Liver (tissue), 9 donors: ENCODE measurements around the gene ZNF654. TPM values are rescaled to one million over a fixed set of nuclear protein-coding genes. Genes with fewer than 3 reads are reported as not detected.

Source experiments
- DNase-seq: peaks from one replicate; pipeline ENCODE4 v3.0.0-alpha.2; 2017; ENCODE audit warnings: low spot score
- H3K27ac ChIP-seq, 2 donors: one replicate each; pipeline ENCODE4 v1.7.0; 2013; ENCODE audit warnings: inconsistent platforms in 2 of 2, low read length in 2 of 2, control low read depth in 1 of 2, low read depth in 1 of 2, mild to moderate bottlenecking in 1 of 2
- H3K27me3 ChIP-seq, 4 donors: one replicate each; pipeline versions ENCODE4 v1.6.1 to v1.7.0; 2013; ENCODE audit warnings: low read length in 3 of 4, inconsistent platforms in 1 of 4, mild to moderate bottlenecking in 1 of 4, moderate library complexity in 1 of 4; ENCODE audit not compliant: control insufficient read depth in 4 of 4, insufficient read depth in 4 of 4
- H3K36me3 ChIP-seq, 4 donors: one replicate each; pipeline versions ENCODE4 v1.6.1 to v1.7.0; 2013; ENCODE audit warnings: low read length in 3 of 4, mild to moderate bottlenecking in 3 of 4, low read depth in 1 of 4, moderate library complexity in 1 of 4; ENCODE audit not compliant: control insufficient read depth in 4 of 4, insufficient read depth in 3 of 4
- H3K4me1 ChIP-seq, 4 donors: one replicate each; pipeline versions ENCODE4 v1.6.1 to v1.7.0; 2013; ENCODE audit warnings: low read length in 3 of 4, mild to moderate bottlenecking in 3 of 4, moderate library complexity in 1 of 4; ENCODE audit not compliant: control insufficient read depth in 4 of 4, insufficient read depth in 4 of 4
- H3K4me3 ChIP-seq, 3 donors: one replicate each; pipeline versions ENCODE4 v1.6.1 to v1.7.0; 2013; ENCODE audit warnings: low read length in 3 of 3, control low read depth in 1 of 3, low read depth in 1 of 3, mild to moderate bottlenecking in 1 of 3
- H3K9ac ChIP-seq, 2 donors: one replicate each; pipeline ENCODE4 v1.7.0; 2013; ENCODE audit warnings: low read length in 2 of 2, mild to moderate bottlenecking in 2 of 2, moderate library complexity in 2 of 2, control low read depth in 1 of 2, low read depth in 1 of 2
- H3K9me3 ChIP-seq, 4 donors: one replicate each; pipeline versions ENCODE4 v1.6.1 to v1.7.0; 2013; ENCODE audit warnings: low read length in 3 of 4; ENCODE audit not compliant: control insufficient read depth in 4 of 4
- EGR1 ChIP-seq, 2 donors: IDR thresholded peaks; 2 replicates each; pipeline ENCODE4 v1.6.1; 2016 to 2018; ENCODE audit warnings: antibody characterized with exemption in 2 of 2, low read depth in 2 of 2
- FOXA1 ChIP-seq: IDR thresholded peaks from 2 replicates; pipeline ENCODE4 v1.6.1; 2016; ENCODE audit warnings: antibody characterized with exemption
- FOXA2 ChIP-seq: IDR thresholded peaks from 2 replicates; pipeline ENCODE4 v1.6.1; 2016; ENCODE audit warnings: antibody characterized with exemption
- GABPA ChIP-seq, 2 donors: IDR thresholded peaks in 1 of 2; conservative IDR thresholded peaks in 1 of 2; 2 replicates each; pipeline ENCODE4 v1.6.1; 2016; ENCODE audit warnings: antibody characterized with exemption in 2 of 2, mild to moderate bottlenecking in 1 of 2, moderate library complexity in 1 of 2
- HNF4A ChIP-seq, 2 donors: conservative IDR thresholded peaks; 2 replicates each; pipeline ENCODE4 v1.6.1; 2016; ENCODE audit warnings: antibody characterized with exemption in 2 of 2, mild to moderate bottlenecking in 2 of 2
- HNF4G ChIP-seq: IDR thresholded peaks from 2 replicates; pipeline ENCODE4 v1.6.1; 2016; ENCODE audit warnings: antibody characterized with exemption
- JUND ChIP-seq, 2 donors: IDR thresholded peaks; 2 replicates each; pipeline ENCODE4 v1.6.1; 2016; ENCODE audit warnings: antibody characterized with exemption in 2 of 2
- MAX ChIP-seq: IDR thresholded peaks from 2 replicates; pipeline ENCODE4 v1.6.1; 2016; ENCODE audit warnings: antibody characterized with exemption
- NR2F2 ChIP-seq: IDR thresholded peaks from 2 replicates; pipeline ENCODE4 v1.6.1; 2016; ENCODE audit warnings: antibody characterized with exemption
- RAD21 ChIP-seq, 2 donors: IDR thresholded peaks; 2 replicates each; pipeline ENCODE4 v1.6.1; 2016; ENCODE audit warnings: antibody characterized with exemption in 2 of 2, mild to moderate bottlenecking in 2 of 2
- REST ChIP-seq: IDR thresholded peaks from 2 replicates; pipeline ENCODE4 v1.6.1; 2016; ENCODE audit warnings: antibody characterized with exemption, mild to moderate bottlenecking
- RXRA ChIP-seq, 2 donors: IDR thresholded peaks; 2 replicates each; pipeline ENCODE4 v1.6.1; 2017 to 2018; ENCODE audit warnings: antibody characterized with exemption in 2 of 2, mild to moderate bottlenecking in 1 of 2
- SP1 ChIP-seq: IDR thresholded peaks from 2 replicates; pipeline ENCODE4 v1.6.1; 2018; ENCODE audit warnings: antibody characterized with exemption, mild to moderate bottlenecking
- TAF1 ChIP-seq: conservative IDR thresholded peaks from 2 replicates; pipeline ENCODE4 v1.6.1; 2016; ENCODE audit warnings: antibody characterized with exemption, mild to moderate bottlenecking
- ZBTB33 ChIP-seq: IDR thresholded peaks from 2 replicates; pipeline ENCODE4 v1.6.1; 2016; ENCODE audit warnings: antibody characterized with exemption
- WGBS: extraction: QIAGEN DNeasy Blood & Tissue Kit; methylation state at CpG from one replicate; pipeline ENCODE4 v1.1.7; 2013; 5-methylcytosine and 5-hydroxymethylcytosine counted together
- polyA plus RNA-seq, 2 donors: library from polyadenylated mRNA; stranded (reverse) in 1 of 2; unstranded in 1 of 2; fragments of 200-250 nt in 1 of 2; fragments of >200 nt in 1 of 2; fragmentation: Nextera tagmentation in 1 of 2; extraction: Ambion mirVana in 1 of 2; gene quantifications; one replicate each; pipeline versions ENCODE4 v1.2.1 to v1.2.3, GENCODE V29; 2013 to 2015
- total RNA-seq, 2 donors: library from RNA; depleted of rRNA; stranded (reverse); fragments of >200 nt; gene quantifications; one replicate each; pipeline ENCODE4 v1.2.3, GENCODE V29; 2014
- TF ChIP-seq, protein P1 (sequence below): fragments of 150-350 bp; IDR thresholded peaks from 2 replicates; pipeline ENCODE4 v1.5.1; 2017; ENCODE audit warnings: improper control_type of control experiment, low read depth, low read length; ENCODE audit not compliant: missing input control
- TF ChIP-seq, protein P2 (sequence below): IDR thresholded peaks from 2 replicates; pipeline ENCODE4 v1.6.1; 2016; ENCODE audit warnings: antibody characterized with exemption
- donor health status: healthy.
- donor health status: healthy.
- donor health status: healthy.
- donor health status: healthy.
- donor health status: healthy.

The ZNF654 gene
- total and polyA plus RNA-seq, 4 donors, result 2.2 to 10.1 (median 5.4) TPM

DNA sequence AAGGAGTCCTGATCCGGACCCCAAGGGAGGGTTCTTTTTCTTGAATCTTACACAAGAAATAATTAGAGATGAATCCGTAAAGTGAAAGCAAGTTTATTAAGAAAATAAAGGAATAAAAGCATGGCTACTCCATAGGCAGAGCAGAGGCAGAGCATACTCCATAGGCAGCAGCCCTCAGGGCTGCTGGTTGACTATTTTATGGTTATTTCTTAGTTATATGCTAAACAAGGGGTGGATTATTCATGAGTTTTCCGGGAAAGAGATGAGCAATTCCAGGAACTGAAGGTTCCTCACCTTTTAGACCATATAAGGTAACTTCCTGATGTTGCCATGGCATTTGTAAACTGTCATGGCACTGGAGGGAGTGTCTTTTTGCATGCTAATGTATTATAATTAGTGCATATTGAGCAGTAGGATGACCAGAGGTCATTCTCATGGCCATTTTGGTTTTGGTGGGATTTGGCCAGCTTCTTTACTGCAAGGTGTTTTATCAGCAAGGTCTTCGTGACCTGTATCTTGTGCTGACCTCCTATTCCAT is 132.9 kb downstream of the ZNF654 start:
- Histone ChIP-seq H3K36me3 (no peaks in the 10 kb centered on the region), H3K4me3 (no peak overlapping the region), H3K4me1 (no peaks in the 10 kb centered on the region), H3K9me3 (no peaks in the 10 kb centered on the region), H3K27ac (no peak overlapping the region), H3K27me3 (no peaks in the 10 kb centered on the region), H3K9ac (no peak overlapping the region)
- no peak for TF ChIP-seq REST
- no peak for TF ChIP-seq RAD21 (IDR thresholded peaks at IDR 0.05)
- TF ChIP-seq EGR1 (IDR thresholded peaks at IDR 0.05; ENCODE audit: low read depth in 2 of 2), result no peak
- no peak for TF ChIP-seq HNF4G
- no peak for TF ChIP-seq JUND (IDR thresholded peaks at IDR 0.05)
- TF ChIP-seq ZBTB33, result no peak
- TF ChIP-seq RXRA (IDR thresholded peaks at IDR 0.05), result no peak
- TF ChIP-seq GABPA (IDR thresholded peaks at IDR 0.05 in 1 of 2, conservative IDR thresholded peaks at IDR 0.05 in 1 of 2), result no peak
- no peak for TF ChIP-seq HNF4A (conservative IDR thresholded peaks at IDR 0.05)
- no peak for TF ChIP-seq MAX
- no peak for TF ChIP-seq FOXA2
- TF ChIP-seq, protein P1, sequence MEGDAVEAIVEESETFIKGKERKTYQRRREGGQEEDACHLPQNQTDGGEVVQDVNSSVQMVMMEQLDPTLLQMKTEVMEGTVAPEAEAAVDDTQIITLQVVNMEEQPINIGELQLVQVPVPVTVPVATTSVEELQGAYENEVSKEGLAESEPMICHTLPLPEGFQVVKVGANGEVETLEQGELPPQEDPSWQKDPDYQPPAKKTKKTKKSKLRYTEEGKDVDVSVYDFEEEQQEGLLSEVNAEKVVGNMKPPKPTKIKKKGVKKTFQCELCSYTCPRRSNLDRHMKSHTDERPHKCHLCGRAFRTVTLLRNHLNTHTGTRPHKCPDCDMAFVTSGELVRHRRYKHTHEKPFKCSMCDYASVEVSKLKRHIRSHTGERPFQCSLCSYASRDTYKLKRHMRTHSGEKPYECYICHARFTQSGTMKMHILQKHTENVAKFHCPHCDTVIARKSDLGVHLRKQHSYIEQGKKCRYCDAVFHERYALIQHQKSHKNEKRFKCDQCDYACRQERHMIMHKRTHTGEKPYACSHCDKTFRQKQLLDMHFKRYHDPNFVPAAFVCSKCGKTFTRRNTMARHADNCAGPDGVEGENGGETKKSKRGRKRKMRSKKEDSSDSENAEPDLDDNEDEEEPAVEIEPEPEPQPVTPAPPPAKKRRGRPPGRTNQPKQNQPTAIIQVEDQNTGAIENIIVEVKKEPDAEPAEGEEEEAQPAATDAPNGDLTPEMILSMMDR, result no peak
- TF ChIP-seq TAF1, result no peak
- no peak for TF ChIP-seq FOXA1
- TF ChIP-seq SP1, result no peak
- TF ChIP-seq NR2F2, result no peak
- TF ChIP-seq, protein P2, sequence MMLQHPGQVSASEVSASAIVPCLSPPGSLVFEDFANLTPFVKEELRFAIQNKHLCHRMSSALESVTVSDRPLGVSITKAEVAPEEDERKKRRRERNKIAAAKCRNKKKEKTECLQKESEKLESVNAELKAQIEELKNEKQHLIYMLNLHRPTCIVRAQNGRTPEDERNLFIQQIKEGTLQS, result no peak
- 72% methylated on average over 4 of the region's 4 CpGs for WGBS
- no peak for DNase-seq
